ENCODE results near the gene KIF3A.

The KIF3A gene

DNA sequence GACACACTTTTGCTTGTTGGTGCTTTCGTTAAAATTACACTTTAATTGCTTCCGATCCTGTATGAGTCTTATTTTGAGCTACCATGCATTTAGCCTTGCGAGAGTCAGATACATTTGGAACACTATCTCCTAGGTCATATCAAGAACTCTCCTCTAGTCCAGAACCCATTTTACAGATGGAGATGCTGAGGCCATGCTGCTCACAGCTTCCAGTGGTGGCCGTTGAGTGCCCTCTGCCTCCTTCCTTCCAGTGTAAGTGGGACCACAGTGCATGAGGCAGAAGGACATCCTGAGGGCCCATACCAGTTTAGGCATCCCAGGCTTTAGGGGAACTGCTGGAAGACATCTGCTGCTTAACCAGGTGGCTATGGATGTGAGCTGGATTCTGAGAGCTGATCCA is 16.8 kb upstream of the KIF3A start:
- Histone ChIP-seq H3K4me1 (ENCODE audit: control insufficient read depth in 2 of 2, insufficient read depth in 2 of 2, low read length in 2 of 2) (no peaks in the 10 kb centered on the region), H3K27ac (ENCODE audit: low read depth in 2 of 2, low read length in 2 of 2) (no peak overlapping the region), H3K36me3 (ENCODE audit: control insufficient read depth in 2 of 2, insufficient read depth in 2 of 2, low read length in 2 of 2) (peaks cover 6 to 21% of the 10 kb centered on the region in 2 donors), H3K9ac (ENCODE audit: low read depth in 1 of 2, low read length in 2 of 2) (no peak overlapping the region), H3K4me3 (ENCODE audit: low read length in 2 of 2) (no peak overlapping the region), H3K9me3 (ENCODE audit: control insufficient read depth in 2 of 2, low read length in 2 of 2) (no peaks in the 10 kb centered on the region), H3K27me3 (ENCODE audit: control insufficient read depth in 2 of 2, insufficient read depth in 2 of 2, low read length in 2 of 2) (no peaks in the 10 kb centered on the region)

GRCh38 chr5:132753135-132753987 is 16.0 kb upstream of the KIF3A start:
- Histone ChIP-seq H3K4me1 (ENCODE audit: control insufficient read depth in 2 of 2, insufficient read depth in 2 of 2, low read length in 2 of 2) (no peaks in the 10 kb centered on the region), H3K27ac (ENCODE audit: low read depth in 2 of 2, low read length in 2 of 2) (no peak overlapping the region), H3K9ac (ENCODE audit: low read depth in 1 of 2, low read length in 2 of 2) (no peak overlapping the region)

GRCh38 chr5:132752581-132753125 is 15.3 kb upstream of the KIF3A start:
- Histone ChIP-seq H3K27ac (ENCODE audit: low read depth in 2 of 2, low read length in 2 of 2) (no peak overlapping the region), H3K9me3 (ENCODE audit: control insufficient read depth in 2 of 2, low read length in 2 of 2) (no peaks in the 10 kb centered on the region), H3K27me3 (ENCODE audit: control insufficient read depth in 2 of 2, insufficient read depth in 2 of 2, low read length in 2 of 2) (no peaks in the 10 kb centered on the region), H3K9ac (ENCODE audit: low read depth in 1 of 2, low read length in 2 of 2) (no peak overlapping the region), H3K36me3 (ENCODE audit: control insufficient read depth in 2 of 2, insufficient read depth in 2 of 2, low read length in 2 of 2) (peaks cover 0 to 14% of the 10 kb centered on the region in 2 donors), H3K4me1 (ENCODE audit: control insufficient read depth in 2 of 2, insufficient read depth in 2 of 2, low read length in 2 of 2) (no peaks in the 10 kb centered on the region), H3K4me3 (ENCODE audit: low read length in 2 of 2) (no peak overlapping the region)

More at GRCh38 chr5:132753135-132753987, 16.0 kb upstream of the KIF3A start:
- H3K36me3 ChIP-seq (ENCODE audit: control insufficient read depth in 2 of 2, insufficient read depth in 2 of 2, low read length in 2 of 2): peaks cover under 1 to 14% of the 10 kb centered on the region in 2 donors
- no peaks in the 10 kb centered on the region for H3K9me3 ChIP-seq (ENCODE audit: control insufficient read depth in 2 of 2, low read length in 2 of 2)
- H3K27me3 ChIP-seq (ENCODE audit: control insufficient read depth in 2 of 2, insufficient read depth in 2 of 2, low read length in 2 of 2): no peaks in the 10 kb centered on the region
- H3K4me3 ChIP-seq (ENCODE audit: low read length in 2 of 2): no peak overlapping the region

DNA sequence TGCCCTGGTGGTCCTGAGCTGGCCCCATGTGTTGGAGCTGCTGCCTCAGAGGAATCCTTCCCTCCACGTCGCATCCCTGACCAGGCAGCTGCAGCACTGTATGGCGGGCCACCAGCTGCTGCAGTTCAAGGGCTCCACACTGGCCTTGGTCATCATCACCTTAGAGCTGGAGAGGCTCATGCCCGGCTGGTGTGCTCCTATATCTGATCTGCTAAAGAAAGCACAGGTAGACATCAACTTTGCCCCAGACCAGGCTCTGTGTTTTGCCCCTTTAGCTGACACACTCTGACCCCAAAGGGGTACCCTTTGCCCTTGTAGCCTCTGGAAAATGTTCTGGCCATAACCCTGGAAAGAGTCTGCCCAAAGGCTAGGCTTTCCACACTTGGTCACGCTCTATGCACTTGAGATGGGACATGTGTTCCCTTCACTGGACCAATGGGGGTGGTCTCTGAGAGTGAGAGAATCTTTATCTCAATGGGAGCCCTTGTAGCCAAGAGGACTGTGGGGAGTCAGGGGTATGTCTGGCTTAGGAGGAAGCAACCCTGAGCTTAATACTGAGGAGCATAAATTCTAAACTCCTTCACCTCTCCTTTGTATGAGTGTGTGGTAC is 14.7 kb upstream of the KIF3A start:
- no peak overlapping the region for H3K4me3 ChIP-seq (ENCODE audit: low read length in 2 of 2)
- H3K36me3 ChIP-seq (ENCODE audit: control insufficient read depth in 2 of 2, insufficient read depth in 2 of 2, low read length in 2 of 2): peaks cover 0 to 9% of the 10 kb centered on the region in 2 donors
- no peak overlapping the region for H3K9ac ChIP-seq (ENCODE audit: low read depth in 1 of 2, low read length in 2 of 2)
- no peak overlapping the region for H3K27ac ChIP-seq (ENCODE audit: low read depth in 2 of 2, low read length in 2 of 2)
- H3K27me3 ChIP-seq (ENCODE audit: control insufficient read depth in 2 of 2, insufficient read depth in 2 of 2, low read length in 2 of 2): no peaks in the 10 kb centered on the region
- no peaks in the 10 kb centered on the region for H3K9me3 ChIP-seq (ENCODE audit: control insufficient read depth in 2 of 2, low read length in 2 of 2)
- H3K4me1 ChIP-seq (ENCODE audit: control insufficient read depth in 2 of 2, insufficient read depth in 2 of 2, low read length in 2 of 2): peaks cover 0 to under 1% of the 10 kb centered on the region in 2 donors

DNA sequence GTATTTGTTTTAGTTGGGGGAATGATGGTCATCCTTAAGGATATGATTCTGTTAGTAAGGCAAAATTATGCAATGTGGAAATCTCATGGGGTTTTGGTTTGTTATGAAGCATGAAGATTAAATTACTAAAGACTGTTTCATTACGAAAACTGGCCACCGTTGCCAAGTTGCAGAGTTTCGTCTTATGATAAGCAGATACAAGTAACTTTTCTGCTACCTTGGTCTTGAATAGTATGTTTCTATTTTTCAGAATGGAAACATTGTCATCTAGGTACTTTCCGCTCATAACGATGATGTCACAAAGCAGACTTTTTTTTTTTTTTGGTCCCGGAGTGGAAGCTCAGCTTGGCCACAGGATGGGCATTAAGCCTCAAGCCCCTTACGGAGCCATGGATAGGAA is 14.1 kb upstream of the KIF3A start:
- H3K4me3 ChIP-seq (ENCODE audit: low read length in 2 of 2): no peak overlapping the region
- peaks cover 0 to 8% of the 10 kb centered on the region in 2 donors for H3K36me3 ChIP-seq (ENCODE audit: control insufficient read depth in 2 of 2, insufficient read depth in 2 of 2, low read length in 2 of 2)
- H3K27ac ChIP-seq (ENCODE audit: low read depth in 2 of 2, low read length in 2 of 2): no peak overlapping the region
- H3K9ac ChIP-seq (ENCODE audit: low read depth in 1 of 2, low read length in 2 of 2): no peak overlapping the region
- no peaks in the 10 kb centered on the region for H3K9me3 ChIP-seq (ENCODE audit: control insufficient read depth in 2 of 2, low read length in 2 of 2)
- H3K4me1 ChIP-seq (ENCODE audit: control insufficient read depth in 2 of 2, insufficient read depth in 2 of 2, low read length in 2 of 2): peaks cover 0 to 6% of the 10 kb centered on the region in 2 donors
- no peaks in the 10 kb centered on the region for H3K27me3 ChIP-seq (ENCODE audit: control insufficient read depth in 2 of 2, insufficient read depth in 2 of 2, low read length in 2 of 2)

GRCh38 chr5:132750471-132751230 is 13.3 kb upstream of the KIF3A start:
- Histone ChIP-seq H3K36me3 (ENCODE audit: control insufficient read depth in 2 of 2, insufficient read depth in 2 of 2, low read length in 2 of 2) (peaks cover 0 to 8% of the 10 kb centered on the region in 2 donors), H3K27me3 (ENCODE audit: control insufficient read depth in 2 of 2, insufficient read depth in 2 of 2, low read length in 2 of 2) (no peaks in the 10 kb centered on the region), H3K9me3 (ENCODE audit: control insufficient read depth in 2 of 2, low read length in 2 of 2) (no peaks in the 10 kb centered on the region), H3K4me1 (ENCODE audit: control insufficient read depth in 2 of 2, insufficient read depth in 2 of 2, low read length in 2 of 2) (peaks cover 0 to 6% of the 10 kb centered on the region in 2 donors), H3K9ac (ENCODE audit: low read depth in 1 of 2, low read length in 2 of 2) (no peak overlapping the region), H3K27ac (ENCODE audit: low read depth in 2 of 2, low read length in 2 of 2) (no peak overlapping the region), H3K4me3 (ENCODE audit: low read length in 2 of 2) (no peak overlapping the region)

GRCh38 chr5:132749506-132749905 is 12.2 kb upstream of the KIF3A start:
- H3K9ac ChIP-seq (ENCODE audit: low read depth in 1 of 2, low read length in 2 of 2): no peak overlapping the region
- H3K9me3 ChIP-seq (ENCODE audit: control insufficient read depth in 2 of 2, low read length in 2 of 2): no peaks in the 10 kb centered on the region
- H3K27me3 ChIP-seq (ENCODE audit: control insufficient read depth in 2 of 2, insufficient read depth in 2 of 2, low read length in 2 of 2): no peaks in the 10 kb centered on the region
- no peak overlapping the region for H3K4me3 ChIP-seq (ENCODE audit: low read length in 2 of 2)
- H3K4me1 ChIP-seq (ENCODE audit: control insufficient read depth in 2 of 2, insufficient read depth in 2 of 2, low read length in 2 of 2): peaks cover 0 to 6% of the 10 kb centered on the region in 2 donors
- H3K27ac ChIP-seq (ENCODE audit: low read depth in 2 of 2, low read length in 2 of 2): no peak overlapping the region
- peaks cover 0 to 4% of the 10 kb centered on the region in 2 donors for H3K36me3 ChIP-seq (ENCODE audit: control insufficient read depth in 2 of 2, insufficient read depth in 2 of 2, low read length in 2 of 2)

GRCh38 chr5:132748522-132749000 is 11.2 kb upstream of the KIF3A start:
- no peaks in the 10 kb centered on the region for H3K9me3 ChIP-seq (ENCODE audit: control insufficient read depth in 2 of 2, low read length in 2 of 2)

DNA sequence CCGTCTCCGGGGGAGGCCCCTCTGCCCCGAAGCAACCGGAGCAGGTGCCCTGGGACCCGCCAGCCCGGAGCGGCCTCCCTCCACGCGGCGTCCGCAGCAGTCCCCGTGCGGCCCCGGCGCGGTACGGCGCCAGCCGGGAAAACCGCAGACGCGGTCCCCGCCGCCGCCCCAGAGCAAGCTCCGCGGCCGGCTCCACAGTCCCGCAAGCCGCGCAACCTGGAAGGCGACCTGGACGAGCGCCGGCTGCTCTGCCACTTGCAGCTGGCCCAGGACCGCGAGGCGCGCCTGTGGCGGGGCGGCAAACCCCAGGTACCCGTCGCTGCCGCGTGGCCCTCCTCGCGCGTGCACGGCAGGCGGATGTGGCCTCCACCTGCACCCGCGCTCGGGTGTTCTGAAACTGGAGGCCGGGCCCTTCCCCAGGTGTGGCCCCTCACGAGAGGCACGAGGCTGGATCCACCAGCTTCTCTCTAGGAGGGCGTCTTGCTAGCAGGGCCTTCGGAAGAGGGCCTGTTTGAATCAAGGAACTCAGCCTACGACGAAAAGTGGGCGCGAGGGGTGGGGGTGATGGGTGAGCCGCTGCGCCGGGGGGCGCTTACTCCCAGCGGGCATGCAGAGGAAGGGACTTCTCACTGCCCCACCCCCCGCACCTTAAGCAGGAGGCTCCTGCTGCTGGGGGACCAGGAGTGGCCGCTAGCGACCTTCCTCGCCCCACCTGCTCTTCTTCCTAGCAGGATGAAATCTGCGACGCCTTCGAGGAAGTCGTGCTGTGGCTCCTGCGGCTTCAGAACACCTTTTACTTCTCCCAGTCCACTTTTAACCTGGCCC is 10.5 kb upstream of the KIF3A start:
- Histone ChIP-seq H3K27me3 (ENCODE audit: control insufficient read depth in 2 of 2, insufficient read depth in 2 of 2, low read length in 2 of 2) (no peaks in the 10 kb centered on the region), H3K4me1 (ENCODE audit: control insufficient read depth in 2 of 2, insufficient read depth in 2 of 2, low read length in 2 of 2) (peaks cover 0 to 6% of the 10 kb centered on the region in 2 donors), H3K4me3 (ENCODE audit: low read length in 2 of 2) (peak overlapping the region; percentile 65 to 70), H3K9ac (ENCODE audit: low read depth in 1 of 2, low read length in 2 of 2) (peak overlapping the region; percentile 15 to 79), H3K36me3 (ENCODE audit: control insufficient read depth in 2 of 2, insufficient read depth in 2 of 2, low read length in 2 of 2) (no peaks in the 10 kb centered on the region), H3K27ac (ENCODE audit: low read depth in 2 of 2, low read length in 2 of 2) (peak overlapping the region; percentile 73 to 76), H3K9me3 (ENCODE audit: control insufficient read depth in 2 of 2, low read length in 2 of 2) (no peaks in the 10 kb centered on the region)

More at GRCh38 chr5:132748522-132749000, 11.2 kb upstream of the KIF3A start:
- Histone ChIP-seq H3K27ac (ENCODE audit: low read depth in 2 of 2, low read length in 2 of 2) (no peak overlapping the region), H3K9ac (ENCODE audit: low read depth in 1 of 2, low read length in 2 of 2) (no peak overlapping the region), H3K27me3 (ENCODE audit: control insufficient read depth in 2 of 2, insufficient read depth in 2 of 2, low read length in 2 of 2) (no peaks in the 10 kb centered on the region), H3K4me1 (ENCODE audit: control insufficient read depth in 2 of 2, insufficient read depth in 2 of 2, low read length in 2 of 2) (peaks cover 0 to 6% of the 10 kb centered on the region in 2 donors), H3K4me3 (ENCODE audit: low read length in 2 of 2) (no peak overlapping the region), H3K36me3 (ENCODE audit: control insufficient read depth in 2 of 2, insufficient read depth in 2 of 2, low read length in 2 of 2) (no peaks in the 10 kb centered on the region)

Measured in mucosa of rectum (tissue), 2 donors.